NCI-H748 (cell line): Measurements from ENCODE around the gene SPTBN4.
"Not testable (repeated sequence)": the region's sequence is repeated elsewhere in the genome, so short reads cannot be mapped to it uniquely, and the experiment has no call there.

Experiments used
- DNase-seq: peaks from one replicate; lab custom pipeline; 2025; ENCODE audit not compliant: unreplicated experiment; lab: John Stamatoyannopoulos, UW

SPTBN4 gene

DNA sequence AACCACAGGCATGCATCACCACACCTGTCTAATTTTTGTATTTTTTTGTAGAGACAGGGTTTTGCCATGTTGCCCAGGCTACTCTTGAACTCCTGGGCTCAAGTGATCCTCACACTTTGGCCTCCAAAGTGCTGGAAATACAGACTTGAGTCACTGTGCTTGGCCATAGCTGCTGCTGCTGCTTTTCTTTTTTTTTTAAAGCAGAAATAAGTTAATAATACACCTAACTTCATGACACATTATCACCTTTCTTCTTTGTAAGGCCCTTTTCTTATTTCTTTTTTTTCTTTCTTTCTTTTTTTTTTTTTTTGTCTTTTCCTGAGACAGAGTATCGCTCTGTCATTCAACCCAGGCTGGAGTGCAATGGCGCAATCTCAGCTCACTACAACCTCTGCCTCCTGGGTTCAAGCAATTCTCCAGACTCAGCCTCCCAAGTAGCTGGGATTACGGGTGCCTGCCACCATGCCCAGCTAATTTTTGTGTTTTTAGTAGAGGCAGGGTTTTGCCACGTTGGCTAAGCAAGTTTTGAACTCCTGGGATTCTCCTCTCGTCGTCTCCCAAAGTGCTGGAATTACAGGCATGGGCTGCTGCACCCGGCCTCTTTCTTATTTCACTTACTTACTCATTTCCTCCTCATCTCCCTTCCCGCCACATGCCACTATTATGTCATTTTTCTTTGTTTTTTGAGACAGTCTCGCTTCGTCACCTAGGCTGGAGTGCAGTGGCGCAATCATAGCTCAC is 118.6 kb downstream of the SPTBN4 start:
- no peak for DNase-seq

DNA sequence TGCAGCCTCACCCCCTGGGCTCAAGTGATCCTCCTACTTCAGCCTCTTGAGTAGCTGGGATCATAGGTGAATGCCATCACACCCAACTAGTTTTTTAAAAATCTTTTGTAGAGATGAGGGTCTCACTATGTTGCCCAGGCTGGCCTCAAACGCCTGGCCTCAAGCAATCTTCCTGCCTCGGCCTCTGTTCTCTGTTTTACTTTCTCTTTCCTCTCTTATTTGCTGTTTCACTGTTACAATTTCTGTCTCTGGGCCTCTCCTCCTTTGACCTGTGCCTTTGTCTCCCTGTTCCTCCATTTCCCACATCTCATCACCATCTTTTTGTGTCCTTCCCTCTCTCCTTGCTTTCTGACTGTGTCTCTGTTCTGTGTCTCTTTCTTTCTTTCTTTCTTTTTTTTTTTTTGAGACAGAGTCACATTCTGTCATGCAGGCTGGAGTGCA is 119.2 kb downstream of the SPTBN4 start:
- DNase-seq: no peak

DNA sequence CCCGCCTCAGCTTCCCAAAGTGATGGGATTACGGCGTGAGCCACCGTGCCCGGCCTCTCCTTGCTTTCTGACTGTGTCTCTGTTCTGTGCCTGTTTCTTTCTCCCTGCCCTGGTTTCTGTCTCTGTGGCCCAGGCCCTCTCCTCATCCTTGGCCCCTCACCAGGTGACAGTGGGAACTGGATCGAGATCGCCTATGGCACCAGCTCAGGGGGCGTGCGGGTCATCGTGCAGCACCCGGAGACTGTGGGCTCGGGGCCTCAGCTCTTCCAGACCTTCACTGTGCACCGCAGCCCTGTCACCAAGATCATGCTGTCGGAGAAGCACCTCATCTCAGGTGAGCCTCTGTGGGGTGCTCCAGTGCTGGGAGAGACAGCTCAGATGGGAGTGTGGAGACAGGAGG is 119.8 kb downstream of the SPTBN4 start:
- no peak for DNase-seq

DNA sequence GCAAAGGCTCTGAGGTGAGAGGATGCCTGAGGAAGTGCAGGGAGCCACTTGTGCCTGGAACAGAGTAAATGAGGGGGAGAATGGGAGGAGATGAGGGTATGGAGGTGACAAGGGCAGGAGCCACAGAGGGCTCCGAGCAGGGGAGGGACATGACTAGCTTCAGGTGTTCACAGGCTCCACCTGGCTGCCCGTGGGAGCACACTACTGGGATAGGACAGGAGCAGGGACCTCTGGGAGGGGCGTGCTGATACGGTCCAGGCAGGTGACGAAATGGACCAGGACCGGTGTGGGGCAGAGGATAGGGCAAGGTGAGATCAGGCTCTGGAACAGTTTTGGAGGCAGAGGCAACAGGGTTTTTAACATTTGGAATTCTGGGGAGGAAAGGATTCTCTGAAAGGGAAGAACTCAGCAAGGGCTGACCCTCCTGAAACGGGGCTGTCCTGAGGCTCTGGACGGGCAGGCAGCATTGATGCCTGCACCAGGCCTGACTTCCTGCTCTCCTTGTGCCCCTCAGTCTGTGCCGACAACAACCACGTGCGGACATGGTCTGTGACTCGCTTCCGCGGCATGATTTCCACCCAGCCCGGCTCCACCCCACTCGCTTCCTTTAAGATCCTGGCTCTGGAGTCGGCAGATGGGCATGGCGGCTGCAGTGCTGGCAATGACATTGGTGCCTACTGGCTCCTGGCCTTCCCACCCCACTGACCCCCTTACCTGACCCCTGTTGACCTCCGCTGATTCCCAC is 121.5 kb downstream of the SPTBN4 start:
- no peak for DNase-seq

DNA sequence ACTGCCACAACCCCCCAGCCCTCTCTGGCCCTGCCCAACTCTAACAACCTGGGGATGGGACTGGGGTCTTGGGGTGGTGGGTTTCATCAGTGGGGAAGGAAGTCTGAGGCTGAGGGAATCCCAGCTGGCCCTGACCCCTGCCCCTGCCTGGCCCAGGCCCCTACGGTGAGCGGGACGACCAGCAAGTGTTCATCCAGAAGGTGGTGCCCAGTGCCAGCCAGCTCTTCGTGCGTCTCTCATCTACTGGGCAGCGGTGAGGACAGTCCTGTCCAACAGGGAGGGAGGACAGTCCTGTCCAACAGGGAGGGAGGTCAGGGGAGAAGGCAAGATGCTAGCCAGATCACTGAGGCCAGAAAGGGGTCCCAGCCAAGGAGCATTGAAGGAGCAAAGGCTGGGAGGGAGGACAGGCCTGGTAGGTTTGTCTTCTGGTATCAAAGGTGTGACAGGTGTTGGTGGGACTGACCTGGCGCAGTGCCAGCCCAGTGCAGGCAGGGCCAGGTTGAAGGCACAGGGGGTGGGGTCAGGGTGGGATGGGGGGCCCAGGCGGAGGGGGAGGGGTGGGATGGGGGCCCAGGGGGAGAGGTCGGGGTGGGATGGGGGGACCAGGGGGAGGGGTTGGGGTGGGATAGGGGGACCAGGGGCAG is 122.2 kb downstream of the SPTBN4 start:
- DNase-seq: peak; percentile 30

DNA sequence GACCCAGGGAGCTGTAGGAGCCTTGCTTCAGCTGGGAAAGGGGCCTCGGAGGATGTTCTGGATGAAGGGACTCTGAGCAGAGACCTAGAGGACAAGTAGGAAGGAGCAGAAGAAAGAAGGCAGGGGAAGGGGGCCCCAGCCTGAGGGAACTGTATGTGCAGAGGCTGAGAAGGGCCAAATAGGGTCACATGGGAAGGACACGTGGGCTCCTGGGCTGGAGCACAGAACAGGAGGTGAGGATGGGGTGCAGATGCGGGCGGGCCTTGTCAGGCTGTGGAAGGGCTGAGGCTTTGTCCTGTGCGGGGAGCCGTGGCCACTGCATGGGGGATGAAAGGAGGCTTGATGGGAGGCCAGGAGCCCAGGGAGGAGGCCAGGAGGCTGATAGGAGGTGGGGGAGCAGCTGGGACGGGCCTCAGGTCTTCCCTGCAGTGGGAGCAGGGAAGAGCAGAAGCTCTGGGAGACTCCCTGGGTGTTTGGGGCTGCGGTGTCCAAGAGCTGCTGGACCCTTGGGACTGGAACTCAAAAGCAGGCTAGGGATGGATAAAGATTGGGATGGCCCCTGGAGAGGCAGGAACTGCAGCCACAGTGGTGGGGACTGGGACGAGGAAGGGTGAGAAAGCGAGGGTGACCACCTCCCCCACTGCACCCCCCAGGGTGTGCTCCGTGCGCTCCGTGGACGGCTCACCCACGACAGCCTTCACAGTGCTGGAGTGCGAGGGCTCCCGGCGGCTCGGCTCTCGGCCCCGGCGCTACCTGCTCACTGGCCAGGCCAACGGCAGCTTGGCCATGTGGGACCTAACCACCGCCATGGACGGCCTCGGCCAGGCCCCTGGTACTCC is 123.0 kb downstream of the SPTBN4 start:
- no peak for DNase-seq

DNA sequence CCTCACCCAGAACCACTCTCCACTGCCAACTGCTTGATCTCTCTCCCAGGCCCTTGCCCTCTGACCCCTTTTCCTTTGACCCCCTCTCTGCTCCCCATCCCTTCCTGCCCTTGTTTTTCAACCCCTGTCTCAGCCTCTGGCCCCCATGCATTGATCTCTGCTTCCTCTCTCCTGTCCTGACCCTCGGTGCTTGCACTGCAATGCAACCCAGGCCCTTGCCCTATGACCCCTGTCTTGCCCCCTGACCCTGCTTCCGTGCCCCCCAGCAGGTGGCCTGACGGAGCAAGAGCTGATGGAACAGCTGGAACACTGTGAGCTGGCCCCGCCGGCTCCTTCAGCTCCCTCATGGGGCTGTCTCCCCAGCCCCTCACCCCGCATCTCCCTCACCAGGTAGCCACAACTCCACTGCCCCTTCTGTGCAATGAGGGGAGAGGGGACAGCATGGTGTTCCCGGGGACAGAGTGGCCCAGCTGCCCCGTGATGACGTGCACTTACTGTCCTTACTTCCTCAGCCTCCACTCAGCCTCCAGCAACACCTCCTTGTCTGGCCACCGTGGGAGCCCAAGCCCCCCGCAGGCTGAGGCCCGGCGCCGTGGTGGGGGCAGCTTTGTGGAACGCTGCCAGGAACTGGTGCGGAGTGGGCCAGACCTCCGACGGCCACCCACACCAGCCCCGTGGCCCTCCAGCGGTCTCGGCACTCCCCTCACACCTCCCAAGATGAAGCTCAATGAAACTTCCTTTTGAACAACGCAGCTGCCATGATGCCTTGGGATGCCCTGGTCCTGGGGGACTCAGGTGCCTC is 123.9 kb downstream of the SPTBN4 start:
- DNase-seq: no peak

DNA sequence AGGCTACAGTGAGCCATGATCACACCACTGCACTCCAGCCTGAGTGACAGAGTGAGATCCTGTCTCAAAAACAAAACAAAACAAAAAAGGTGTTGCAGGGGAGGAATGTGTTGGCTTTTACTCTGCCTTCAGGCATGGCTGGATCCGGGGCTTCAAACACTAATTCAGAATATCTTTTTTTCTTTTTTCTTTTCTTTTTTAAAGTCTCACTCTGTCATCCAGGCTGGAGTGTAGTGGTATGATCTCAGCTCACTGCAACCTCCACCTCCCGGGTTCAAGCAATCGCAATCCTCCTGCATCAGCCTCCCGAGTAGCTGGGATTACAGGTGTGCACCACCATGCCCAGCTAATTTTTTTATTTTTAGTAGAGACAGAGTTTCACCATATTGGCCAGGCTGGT is 124.9 kb downstream of the SPTBN4 start:
- DNase-seq: not testable (repeated sequence)

DNA sequence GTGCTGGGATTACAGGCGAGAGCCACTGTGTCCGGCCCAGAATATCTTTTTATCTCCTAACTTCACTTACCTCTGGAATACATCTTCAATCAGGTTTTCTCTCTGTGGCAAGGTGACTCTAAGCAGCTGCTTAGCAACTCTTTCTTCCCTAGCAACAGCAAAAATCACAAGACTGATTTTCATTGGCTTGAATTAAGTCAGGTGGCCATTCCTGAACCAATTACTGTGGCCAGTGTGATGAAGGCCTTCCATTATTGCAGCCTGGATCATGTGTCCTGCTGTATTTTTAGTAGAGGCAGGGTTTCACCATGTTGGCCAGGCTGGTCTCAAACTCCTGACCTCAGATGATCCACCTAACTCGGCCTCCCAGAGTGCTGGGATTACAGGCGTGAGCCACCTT is 125.4 kb downstream of the SPTBN4 start:
- DNase-seq: peak; percentile 85

DNA sequence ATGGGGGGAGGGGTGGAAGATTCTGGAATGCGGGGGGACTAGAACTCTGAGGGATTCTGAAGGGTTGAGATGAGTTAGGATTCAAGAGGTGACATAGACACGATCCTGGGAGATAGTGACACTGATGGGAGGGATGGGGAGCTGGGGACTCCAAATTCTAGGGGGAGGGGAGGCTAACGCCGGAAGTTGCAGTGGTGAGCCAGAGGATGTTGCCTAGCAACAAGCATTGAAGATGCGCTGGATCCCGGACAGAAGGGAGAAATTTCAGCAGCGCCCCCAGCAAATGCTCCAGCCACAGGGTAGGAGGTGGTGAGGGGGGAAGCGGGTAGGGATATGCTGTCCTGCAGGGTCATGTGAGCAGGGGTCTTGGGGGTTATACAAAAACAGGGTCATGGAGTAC is 127.5 kb downstream of the SPTBN4 start:
- peak; percentile 86 for DNase-seq

DNA sequence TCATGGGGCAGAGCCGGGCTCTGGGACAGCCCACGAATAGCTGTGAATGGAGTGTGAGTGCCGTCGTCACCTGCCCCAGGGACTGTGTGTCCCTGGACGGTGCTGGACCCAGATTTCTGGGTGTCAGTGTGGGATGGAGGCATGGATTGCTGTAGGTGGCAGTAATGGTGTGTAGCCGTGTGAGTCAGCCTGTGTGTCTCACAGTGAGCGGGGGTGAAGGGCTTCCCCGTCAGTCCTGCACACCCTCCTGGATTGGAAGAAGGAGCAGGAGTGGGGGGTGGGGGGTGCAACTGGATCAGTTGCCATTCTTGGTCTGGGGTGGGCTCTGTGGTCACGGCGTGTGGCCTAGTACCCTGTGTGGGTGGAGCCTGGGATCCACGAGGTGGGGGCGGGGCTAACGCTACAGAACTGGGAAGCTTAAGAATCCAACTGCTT is 127.9 kb downstream of the SPTBN4 start:
- peak; percentile 47 for DNase-seq

DNA sequence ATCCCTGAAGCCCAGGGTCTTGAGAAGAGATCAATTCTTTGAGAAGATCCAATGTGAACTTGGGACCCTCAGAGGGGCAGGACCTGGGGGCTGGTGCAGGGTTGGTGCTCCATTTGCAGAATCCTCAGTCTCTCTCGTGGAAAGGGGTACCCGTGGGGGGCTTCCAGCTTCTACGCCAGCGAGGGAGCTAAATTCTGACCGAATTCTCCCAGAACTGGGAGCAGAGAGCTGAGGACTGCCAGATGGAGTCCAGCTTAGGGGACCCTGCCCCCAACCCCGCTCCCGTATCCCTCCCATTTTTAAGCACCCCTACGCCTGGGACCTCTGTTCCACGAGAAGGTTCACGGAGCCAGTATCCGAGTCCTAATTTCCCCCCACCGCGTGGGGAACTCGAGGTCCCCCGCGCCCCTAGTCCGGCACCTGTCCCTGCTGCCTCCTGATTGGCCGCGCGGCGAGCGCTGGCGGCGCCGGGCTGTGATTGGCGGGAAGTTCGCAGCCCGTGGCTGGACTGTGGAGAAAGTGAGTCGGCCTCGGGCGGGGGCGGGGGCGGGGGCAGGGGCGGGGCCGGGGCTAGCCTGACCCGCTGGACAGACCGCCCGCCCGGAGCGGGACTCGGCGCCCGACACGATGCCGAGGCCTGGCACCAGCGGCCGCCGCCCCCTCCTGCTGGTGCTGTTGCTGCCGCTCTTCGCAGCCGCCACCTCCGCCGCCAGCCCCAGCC is 130.0 kb downstream of the SPTBN4 start:
- DNase-seq: peak; percentile 26

DNA sequence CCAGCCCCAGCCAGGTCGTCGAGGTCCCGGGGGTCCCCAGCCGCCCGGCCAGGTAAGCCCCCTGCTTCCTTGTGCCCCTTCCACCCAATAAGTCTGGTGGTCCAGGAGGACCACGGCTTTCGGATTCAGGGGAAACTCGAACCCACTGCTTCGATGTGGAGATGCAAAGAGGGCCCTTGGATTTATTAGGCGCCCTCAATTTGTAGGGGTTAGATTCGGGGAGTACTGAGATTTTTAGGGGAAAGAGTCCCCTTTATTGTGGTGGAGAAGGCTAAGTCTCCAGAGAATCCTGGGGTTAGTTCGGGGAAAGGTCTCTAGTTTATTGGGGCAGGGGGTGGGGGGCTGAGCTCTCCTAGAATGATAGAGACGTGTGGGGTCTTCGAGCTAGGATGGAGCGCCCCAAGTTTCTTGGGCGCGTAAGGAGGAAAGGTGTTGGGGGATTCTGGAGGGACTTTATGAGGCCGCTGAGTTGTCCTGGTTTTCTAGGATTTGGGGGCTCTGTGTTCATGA is 130.6 kb downstream of the SPTBN4 start:
- DNase-seq: no peak

DNA sequence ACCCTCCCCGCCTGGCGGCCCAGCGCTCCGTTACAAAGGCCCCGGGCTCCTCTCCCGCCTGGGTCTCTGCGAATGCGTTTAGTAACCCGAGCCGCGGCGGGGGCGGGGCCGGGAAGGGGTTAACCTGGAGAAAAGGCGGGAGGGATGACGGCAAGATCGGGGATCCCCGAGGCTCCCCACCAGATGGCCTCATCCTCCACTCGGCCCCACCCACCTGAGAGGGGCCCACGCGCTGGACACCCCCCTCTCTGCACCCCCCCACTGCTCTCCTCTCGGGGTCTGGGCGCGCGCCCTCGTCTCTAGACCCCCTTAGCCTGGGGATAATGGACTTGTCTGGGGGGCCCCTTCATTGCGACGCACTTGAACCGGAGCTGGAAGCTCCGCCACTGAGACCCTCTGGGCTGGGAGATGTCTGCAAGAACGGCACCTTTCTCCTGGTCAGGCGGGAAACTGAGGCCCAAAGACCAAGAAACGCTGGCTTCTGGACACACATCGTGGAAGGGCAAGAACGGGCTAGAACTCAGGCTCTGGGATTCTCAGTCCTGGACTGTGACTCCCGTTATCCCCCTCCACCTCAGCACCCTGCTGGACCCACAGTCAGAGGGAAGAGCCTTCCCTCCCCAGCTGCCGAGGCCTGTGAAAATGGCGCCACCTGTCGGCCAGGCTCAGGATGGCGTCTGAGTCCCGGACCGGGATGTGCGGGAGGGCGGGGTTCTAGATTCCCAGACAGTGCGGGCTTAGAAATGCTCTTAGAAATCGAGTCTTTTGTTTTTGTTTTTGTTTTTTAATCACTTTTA is 131.5 kb downstream of the SPTBN4 start:
- DNase-seq: peak; percentile 92

DNA sequence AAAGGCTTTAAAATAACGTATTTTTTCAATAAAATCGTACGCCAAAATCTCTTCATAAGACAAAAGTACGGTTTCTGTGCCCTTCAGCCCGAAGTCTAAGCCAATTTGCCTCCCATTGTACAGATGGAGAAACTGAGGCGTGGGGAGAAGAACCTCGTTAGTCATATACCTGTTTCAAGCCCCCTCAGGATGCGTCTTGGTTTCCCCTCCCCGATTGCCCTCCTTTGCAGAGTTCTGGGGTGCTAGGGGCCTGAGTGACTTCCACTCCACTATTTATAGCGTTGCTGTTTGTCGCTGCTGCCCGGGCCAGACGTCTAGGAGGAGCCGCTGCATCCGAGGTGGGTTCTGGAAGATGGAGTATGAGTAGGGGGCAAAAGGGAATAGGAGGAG is 132.1 kb downstream of the SPTBN4 start:
- DNase-seq: no peak

DNA sequence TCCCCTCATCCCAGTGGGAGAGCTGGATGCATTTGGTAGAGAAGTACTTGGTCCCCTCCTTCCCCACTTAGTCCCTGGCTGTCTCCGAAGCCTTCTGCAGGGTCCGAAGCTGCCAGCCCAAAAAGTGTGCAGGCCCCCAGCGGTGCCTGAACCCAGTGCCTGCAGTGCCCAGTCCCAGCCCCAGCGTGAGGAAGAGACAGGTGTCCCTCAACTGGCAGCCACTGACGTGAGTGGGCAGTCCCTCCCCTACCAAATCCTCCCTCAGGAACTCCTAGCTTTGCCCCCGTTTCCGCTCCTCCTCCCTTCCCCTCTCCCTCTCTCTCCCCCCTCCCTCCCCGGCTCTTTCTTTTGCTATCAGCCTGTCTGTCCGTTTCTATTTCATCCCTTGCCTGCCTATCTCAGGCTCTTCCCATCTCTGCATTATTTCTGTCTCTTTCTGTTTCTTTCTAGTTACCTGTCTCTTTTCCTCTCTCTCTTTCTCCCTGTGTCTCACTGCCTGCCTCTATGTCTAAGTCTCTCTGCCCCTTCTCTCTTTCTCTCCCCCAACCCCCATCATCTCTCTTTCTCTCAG is 132.6 kb downstream of the SPTBN4 start:
- DNase-seq: no peak

DNA sequence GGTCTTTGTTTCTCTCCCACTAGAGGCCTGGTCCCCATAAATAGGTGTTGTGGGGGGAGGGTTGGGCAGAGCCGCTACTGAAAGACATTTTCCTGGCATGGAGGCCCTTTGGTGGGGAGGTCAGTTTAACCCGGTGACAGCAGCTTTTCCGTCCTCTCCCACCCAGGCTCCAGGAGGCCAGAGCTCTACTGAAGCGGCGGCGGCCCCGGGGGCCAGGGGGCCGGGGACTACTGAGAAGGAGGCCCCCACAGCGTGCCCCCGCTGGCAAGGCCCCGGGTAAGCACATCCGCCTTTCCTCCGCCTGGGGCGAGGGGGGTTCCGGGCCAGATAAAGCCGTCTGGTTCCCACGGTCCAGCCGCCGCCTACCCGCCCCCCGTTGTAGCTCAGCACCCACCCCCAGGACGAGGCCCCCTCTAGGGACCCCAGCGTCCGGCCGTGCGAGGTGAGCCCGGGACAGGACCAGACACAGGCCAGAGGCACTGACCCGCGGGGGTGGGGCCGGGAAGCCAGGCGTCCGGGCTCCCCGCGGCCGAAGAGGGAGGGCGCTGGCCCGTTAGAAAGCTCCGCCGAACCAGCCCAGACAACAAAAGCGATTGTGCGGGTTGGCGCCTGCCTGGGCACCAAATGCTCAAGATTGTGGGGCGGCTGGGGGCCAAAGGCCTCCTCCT is 133.2 kb downstream of the SPTBN4 start:
- DNase-seq: no peak
